Breast epithelium (tissue), 4 donors: ENCODE results near the gene SIGLEC8. TPM values are rescaled to one million over a fixed set of nuclear protein-coding genes. Genes with fewer than 3 reads are reported as not detected.

Source experiments
- DNase-seq, 2 donors: peaks; one replicate each; pipeline ENCODE4 v3.0.0-alpha.2; 2019; ENCODE audit warnings: low spot score in 2 of 2
- H3K27ac ChIP-seq, 2 donors: fragments of 200-600 bp; sonication (generic) in 1 of 2; one replicate each; pipeline ENCODE4 v1.5.1; 2016 to 2019; ENCODE audit warnings: mild to moderate bottlenecking in 1 of 2
- H3K27me3 ChIP-seq, 2 donors: fragments of 200-600 bp; sonication (generic) in 1 of 2; one replicate each; pipeline versions ENCODE4 v1.5.1 to v1.6.0; 2017 to 2019; ENCODE audit warnings: control low read depth in 1 of 2, mild to moderate bottlenecking in 1 of 2
- H3K36me3 ChIP-seq: fragments of 200-600 bp; one replicate; pipeline ENCODE4 v1.5.1; 2019
- H3K4me1 ChIP-seq, 2 donors: fragments of 200-600 bp; sonication (generic); one replicate each; pipeline ENCODE4 v1.5.1; 2016 to 2019; ENCODE audit warnings: control low read depth in 1 of 2
- H3K4me3 ChIP-seq, 3 donors: fragments of 200-600 bp; sonication (generic); 1 replicate in 2 of 3; 2 replicates in 1 of 3; pipeline ENCODE4 v1.5.1; 2016 to 2019; ENCODE audit warnings: mild to moderate bottlenecking in 3 of 3, moderate library complexity in 2 of 3
- H3K9me3 ChIP-seq, 2 donors: fragments of 200-600 bp; sonication (generic) in 1 of 2; one replicate each; pipeline ENCODE4 v1.5.1; 2016 to 2019; ENCODE audit warnings: control low read depth in 1 of 2
- CTCF ChIP-seq, 3 donors: fragments of 450-650 bp; IDR thresholded peaks; one replicate each; pipeline ENCODE4 v1.5.1; 2016 to 2017; ENCODE audit warnings: antibody characterized with exemption in 3 of 3, mild to moderate bottlenecking in 3 of 3, moderate library complexity in 3 of 3
- POLR2A ChIP-seq: fragments of 450-650 bp; IDR thresholded peaks from one replicate; pipeline ENCODE4 v1.6.1; 2016; ENCODE audit warnings: antibody characterized with exemption, mild to moderate bottlenecking, moderate library complexity
- POLR2AphosphoS5 ChIP-seq, 3 donors: sonication (generic); formaldehyde crosslinking; IDR thresholded peaks; one replicate each; pipeline ENCODE4 v1.6.1; 2017; ENCODE audit warnings: antibody characterized with exemption in 3 of 3
- intact Hi-C: fragments of 100-400 bp; cut with DNase I; formaldehyde crosslinking; loops from one replicate; pipeline ENCODE4 v1.15.1; 2023; ENCODE audit warnings: low total_unique reads
- total RNA-seq, 3 donors: library from RNA; depleted of rRNA; stranded (reverse); fragments of >200 nt; gene quantifications; one replicate each; pipeline ENCODE4 v1.1.0, GENCODE V29; 2016

The SIGLEC8 gene
- total RNA-seq, 3 donors from 2014 or later, result 0.80 to 8.6 (median 2.3) TPM

- H3K27ac ChIP-seq, result no peak overlapping the region
- TF ChIP-seq POLR2AphosphoS5 (IDR thresholded peaks at IDR 0.05), result no peak
- TF ChIP-seq CTCF (IDR thresholded peaks at IDR 0.05), result no peak
- TF ChIP-seq POLR2A, result no peak
- no peak overlapping the region for H3K4me3 ChIP-seq
- intact Hi-C loops, result no loop called here
- H3K36me3 ChIP-seq, result no peaks in the 10 kb centered on the region
- H3K4me1 ChIP-seq, result no peaks in the 10 kb centered on the region
- no peak for DNase-seq
- H3K9me3 ChIP-seq, result no peaks in the 10 kb centered on the region
- H3K27me3 ChIP-seq, result peaks cover 0 to 16% of the 10 kb centered on the region in 2 donors
Observed at GRCh38 chr19:51491586-51491985, 33.3 kb upstream of the SIGLEC8 start.

- H3K36me3 ChIP-seq, result no peaks in the 10 kb centered on the region
- H3K9me3 ChIP-seq, result no peaks in the 10 kb centered on the region
- H3K27me3 ChIP-seq, result peaks cover 0 to 16% of the 10 kb centered on the region in 2 donors
- H3K27ac ChIP-seq, result no peak overlapping the region
- no peak overlapping the region for H3K4me3 ChIP-seq
- TF ChIP-seq POLR2AphosphoS5 (IDR thresholded peaks at IDR 0.05) (no peak), POLR2A (no peak)
- H3K4me1 ChIP-seq, result no peaks in the 10 kb centered on the region
- intact Hi-C loops, result no loop called here
- no peak for DNase-seq
Observed at GRCh38 chr19:51490676-51491075, 32.4 kb upstream of the SIGLEC8 start.

GRCh38 chr19:51489113-51489512 lies 30.9 kb upstream of the SIGLEC8 start:
- Histone ChIP-seq H3K4me1 (no peaks in the 10 kb centered on the region), H3K9me3 (no peaks in the 10 kb centered on the region), H3K27ac (no peak overlapping the region), H3K36me3 (no peaks in the 10 kb centered on the region), H3K4me3 (no peak overlapping the region), H3K27me3 (peaks cover 0 to 27% of the 10 kb centered on the region in 2 donors)
- TF ChIP-seq POLR2A, result no peak
- no peak for TF ChIP-seq CTCF (IDR thresholded peaks at IDR 0.05)
- TF ChIP-seq POLR2AphosphoS5 (IDR thresholded peaks at IDR 0.05), result no peak
- no peak for DNase-seq
- intact Hi-C loops, result no loop called here

GRCh38 chr19:51488491-51488890 lies 30.2 kb upstream of the SIGLEC8 start:
- H3K36me3 ChIP-seq, result no peaks in the 10 kb centered on the region
- H3K9me3 ChIP-seq, result no peaks in the 10 kb centered on the region
- intact Hi-C loops, result no loop called here
- peaks cover 0 to 33% of the 10 kb centered on the region in 2 donors for H3K27me3 ChIP-seq
- no peaks in the 10 kb centered on the region for H3K4me1 ChIP-seq
- no peak for DNase-seq
- no peak overlapping the region for H3K4me3 ChIP-seq
- H3K27ac ChIP-seq, result no peak overlapping the region
- TF ChIP-seq POLR2AphosphoS5 (IDR thresholded peaks at IDR 0.05) (no peak), POLR2A (no peak), CTCF (IDR thresholded peaks at IDR 0.05) (no peak)

GRCh38 chr19:51485960-51486660 lies 27.9 kb upstream of the SIGLEC8 start:
- no peak overlapping the region for H3K27ac ChIP-seq
- peaks cover 0 to 37% of the 10 kb centered on the region in 2 donors for H3K27me3 ChIP-seq
- no peak overlapping the region for H3K4me3 ChIP-seq
- no peak for DNase-seq
- no peaks in the 10 kb centered on the region for H3K4me1 ChIP-seq
- no peaks in the 10 kb centered on the region for H3K36me3 ChIP-seq
- intact Hi-C loops, result no loop called here
- no peaks in the 10 kb centered on the region for H3K9me3 ChIP-seq
- TF ChIP-seq POLR2A (no peak), CTCF (IDR thresholded peaks at IDR 0.05) (no peak), POLR2AphosphoS5 (IDR thresholded peaks at IDR 0.05) (no peak)
